Astrocyte (in vitro differentiated cells and primary cell): Measurements from ENCODE around the gene PDE11A. TPM values are rescaled to one million over a fixed set of nuclear protein-coding genes. Genes with fewer than 3 reads are reported as not detected.

ENCODE experiments used
- DNase-seq: peaks from one replicate; pipeline ENCODE4 v3.0.0-alpha.2; 2010; ENCODE audit warnings: low read depth
- FAIRE-seq: peaks from 2 replicates; lab custom pipeline; 2011; peaks lifted over from hg19 to GRCh38; lab: Jason Lieb, UNC
- H2AFZ ChIP-seq: 2 replicates; pipeline ENCODE4 v1.6.0; 2012; ENCODE audit warnings: low read depth, low read length, inconsistent platforms
- H3K27ac ChIP-seq: 2 replicates; pipeline ENCODE4 v1.5.1; 2011; ENCODE audit warnings: low read depth, low read length, inconsistent platforms
- H3K27me3 ChIP-seq: 2 replicates; pipeline ENCODE4 v1.6.0; 2011; ENCODE audit warnings: low read length, inconsistent platforms; ENCODE audit not compliant: insufficient read depth
- H3K36me3 ChIP-seq: 2 replicates; pipeline ENCODE4 v1.5.1; 2011; ENCODE audit warnings: low read length, inconsistent platforms; ENCODE audit not compliant: insufficient read depth
- H3K4me1 ChIP-seq: 2 replicates; pipeline ENCODE4 v1.5.1; 2011; ENCODE audit warnings: low read length, inconsistent platforms; ENCODE audit not compliant: insufficient read depth
- H3K4me2 ChIP-seq: 2 replicates; pipeline ENCODE4 v1.6.0; 2012; ENCODE audit warnings: low read length, inconsistent platforms
- H3K4me3 ChIP-seq: 2 replicates; pipeline ENCODE4 v1.5.1; 2011; ENCODE audit warnings: low read depth, mild to moderate bottlenecking, low read length, inconsistent platforms; ENCODE audit not compliant: insufficient read depth
- H3K79me2 ChIP-seq: 2 replicates; pipeline ENCODE4 v1.6.0; 2012; ENCODE audit warnings: mild to moderate bottlenecking, low read length, inconsistent platforms; ENCODE audit not compliant: insufficient read depth
- H3K9ac ChIP-seq: 2 replicates; pipeline ENCODE4 v1.6.0; 2012; ENCODE audit warnings: mild to moderate bottlenecking, low read length, inconsistent platforms
- H3K9me3 ChIP-seq: 2 replicates; pipeline ENCODE4 v1.5.1; 2012; ENCODE audit warnings: low read depth, mild to moderate bottlenecking, low read length, inconsistent platforms; ENCODE audit not compliant: insufficient read depth
- H4K20me1 ChIP-seq: 2 replicates; pipeline ENCODE4 v1.6.0; 2012; ENCODE audit warnings: low read length, inconsistent platforms; ENCODE audit not compliant: insufficient read depth
- H3K27ac Mint-ChIP-seq: one replicate; pipeline ENCODE4 v1.8.0; 2021; ENCODE audit warnings: mild to moderate bottlenecking, mixed read lengths; ENCODE audit not compliant: unreplicated experiment
- H3K27me3 Mint-ChIP-seq: one replicate; pipeline ENCODE4 v1.8.0; 2021; ENCODE audit warnings: low read depth, mixed read lengths; ENCODE audit not compliant: unreplicated experiment
- H3K36me3 Mint-ChIP-seq: one replicate; pipeline ENCODE4 v1.8.0; 2021; ENCODE audit warnings: low read depth, mixed read lengths; ENCODE audit not compliant: unreplicated experiment
- H3K4me1 Mint-ChIP-seq: one replicate; pipeline ENCODE4 v1.8.0; 2021; ENCODE audit warnings: low read depth, mixed read lengths; ENCODE audit not compliant: unreplicated experiment
- H3K4me3 Mint-ChIP-seq: one replicate; pipeline ENCODE4 v1.8.0; 2021; ENCODE audit warnings: mild to moderate bottlenecking, moderate library complexity, mixed read lengths; ENCODE audit not compliant: unreplicated experiment
- H3K9me3 Mint-ChIP-seq: one replicate; pipeline ENCODE4 v1.8.0; 2021; ENCODE audit warnings: mild to moderate bottlenecking, mixed read lengths; ENCODE audit not compliant: unreplicated experiment
- EZH2 ChIP-seq: IDR thresholded peaks from 2 replicates; pipeline ENCODE4 v1.6.1; 2012; ENCODE audit warnings: mild to moderate bottlenecking, low read length, inconsistent platforms; ENCODE audit not compliant: insufficient read depth
- total RNA-seq: library from RNA; stranded (reverse); gene quantifications from 2 replicates; pipeline ENCODE4 v1.2.1, GENCODE V29; 2021
- TF ChIP-seq, protein P1 (sequence below): IDR thresholded peaks from 2 replicates; pipeline ENCODE4 v1.5.1; 2011; ENCODE audit warnings: low read depth, mild to moderate bottlenecking, inconsistent platforms, low read length, moderate library complexity; ENCODE audit not compliant: insufficient read depth

PDE11A gene
- total RNA-seq, 1 donor from 2014 or later = 0.45 TPM

DNA sequence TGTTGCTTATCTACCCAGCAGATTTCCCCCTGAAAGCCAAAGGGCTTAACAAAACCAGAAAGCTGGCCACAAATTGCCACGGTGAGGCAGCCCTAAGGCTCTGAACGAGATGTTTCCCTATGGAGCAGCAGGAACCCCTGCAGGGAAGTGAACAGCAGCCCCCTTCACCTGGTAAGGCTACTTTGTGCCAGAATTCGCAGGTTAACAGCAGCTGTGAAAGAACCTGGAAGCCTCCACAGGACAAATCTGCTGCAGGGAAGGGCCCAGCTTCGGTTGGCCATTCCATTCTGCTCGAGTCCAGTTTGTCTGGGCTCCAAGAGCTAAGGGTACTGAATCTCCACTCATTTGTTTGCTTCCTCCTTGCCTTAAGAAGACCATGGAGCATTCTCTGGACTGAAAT is 175.3 kb downstream of the PDE11A start:
- no peak overlapping the region for H3K27ac Mint-ChIP-seq

GRCh38 chr2:177896587-177896986 is 176.0 kb downstream of the PDE11A start:
- H3K36me3 Mint-ChIP-seq = no peaks in the 10 kb centered on the region
- no peaks in the 10 kb centered on the region for H3K27me3 ChIP-seq

More for the DNA sequence above, 175.3 kb downstream of the PDE11A start:
- Histone ChIP-seq H3K4me2 (no peak overlapping the region), H3K27me3 (no peaks in the 10 kb centered on the region), H3K79me2 (no peaks in the 10 kb centered on the region), H3K27ac (no peak overlapping the region), H2AFZ (no peak overlapping the region), H3K4me3 (no peak overlapping the region), H4K20me1 (no peaks in the 10 kb centered on the region), H3K4me1 (no peaks in the 10 kb centered on the region), H3K9ac (no peak overlapping the region), H3K9me3 (no peaks in the 10 kb centered on the region), H3K36me3 (no peaks in the 10 kb centered on the region)
- TF ChIP-seq, protein P1, sequence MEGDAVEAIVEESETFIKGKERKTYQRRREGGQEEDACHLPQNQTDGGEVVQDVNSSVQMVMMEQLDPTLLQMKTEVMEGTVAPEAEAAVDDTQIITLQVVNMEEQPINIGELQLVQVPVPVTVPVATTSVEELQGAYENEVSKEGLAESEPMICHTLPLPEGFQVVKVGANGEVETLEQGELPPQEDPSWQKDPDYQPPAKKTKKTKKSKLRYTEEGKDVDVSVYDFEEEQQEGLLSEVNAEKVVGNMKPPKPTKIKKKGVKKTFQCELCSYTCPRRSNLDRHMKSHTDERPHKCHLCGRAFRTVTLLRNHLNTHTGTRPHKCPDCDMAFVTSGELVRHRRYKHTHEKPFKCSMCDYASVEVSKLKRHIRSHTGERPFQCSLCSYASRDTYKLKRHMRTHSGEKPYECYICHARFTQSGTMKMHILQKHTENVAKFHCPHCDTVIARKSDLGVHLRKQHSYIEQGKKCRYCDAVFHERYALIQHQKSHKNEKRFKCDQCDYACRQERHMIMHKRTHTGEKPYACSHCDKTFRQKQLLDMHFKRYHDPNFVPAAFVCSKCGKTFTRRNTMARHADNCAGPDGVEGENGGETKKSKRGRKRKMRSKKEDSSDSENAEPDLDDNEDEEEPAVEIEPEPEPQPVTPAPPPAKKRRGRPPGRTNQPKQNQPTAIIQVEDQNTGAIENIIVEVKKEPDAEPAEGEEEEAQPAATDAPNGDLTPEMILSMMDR = no peak
- TF ChIP-seq EZH2 = no peak
- H3K4me1 Mint-ChIP-seq = peaks cover 5% of the 10 kb centered on the region
- H3K36me3 Mint-ChIP-seq = no peaks in the 10 kb centered on the region
- no peak overlapping the region for H3K4me3 Mint-ChIP-seq
- DNase-seq (no peak), FAIRE-seq (no peak)
- no peaks in the 10 kb centered on the region for H3K9me3 Mint-ChIP-seq
- H3K27me3 Mint-ChIP-seq = no peaks in the 10 kb centered on the region

DNA sequence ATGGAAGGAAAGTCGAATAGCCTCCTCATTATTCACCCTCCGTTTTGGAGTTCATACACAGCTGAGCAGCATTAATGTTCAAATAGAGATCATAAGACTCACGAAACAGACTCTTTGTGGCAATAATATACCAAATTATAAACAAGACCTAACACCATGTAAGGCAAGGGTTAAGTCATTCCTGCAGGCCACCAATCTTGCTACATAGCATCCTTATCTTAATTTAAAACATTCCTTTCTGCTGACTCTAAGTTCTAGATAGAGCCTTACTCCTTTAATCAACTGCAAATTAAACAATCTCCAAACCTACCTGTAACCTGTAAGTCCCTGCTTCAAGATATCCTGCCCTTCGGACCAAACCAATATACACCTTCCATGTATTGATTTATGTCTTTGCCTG is 178.0 kb downstream of the PDE11A start:
- H3K27me3 ChIP-seq = no peaks in the 10 kb centered on the region
- no peak overlapping the region for H2AFZ ChIP-seq
- peak; percentile 50 for DNase-seq
- no peaks in the 10 kb centered on the region for H3K79me2 ChIP-seq
- H3K4me2 ChIP-seq = no peak overlapping the region
- no peaks in the 10 kb centered on the region for H3K9me3 Mint-ChIP-seq
- H3K4me1 ChIP-seq = no peaks in the 10 kb centered on the region
- H3K27ac ChIP-seq = no peak overlapping the region
- no peaks in the 10 kb centered on the region for H3K27me3 Mint-ChIP-seq
- no peak overlapping the region for H3K4me3 ChIP-seq
- no peaks in the 10 kb centered on the region for H3K36me3 Mint-ChIP-seq
- H3K9ac ChIP-seq = no peak overlapping the region
- no peaks in the 10 kb centered on the region for H3K9me3 ChIP-seq
- peaks cover 5% of the 10 kb centered on the region for H3K4me1 Mint-ChIP-seq
- H3K36me3 ChIP-seq = no peaks in the 10 kb centered on the region
- no peak overlapping the region for H3K27ac Mint-ChIP-seq
- TF ChIP-seq, protein P1 = no peak
- TF ChIP-seq EZH2 = no peak
- H3K4me3 Mint-ChIP-seq = no peak overlapping the region
- FAIRE-seq = no peak
- H4K20me1 ChIP-seq = no peaks in the 10 kb centered on the region

More at GRCh38 chr2:177896587-177896986, 176.0 kb downstream of the PDE11A start:
- Histone ChIP-seq H2AFZ (no peak overlapping the region), H3K9me3 (no peaks in the 10 kb centered on the region), H3K9ac (no peak overlapping the region), H3K4me1 (no peaks in the 10 kb centered on the region), H3K79me2 (no peaks in the 10 kb centered on the region), H3K27ac (no peak overlapping the region), H3K36me3 (no peaks in the 10 kb centered on the region), H3K4me2 (no peak overlapping the region), H3K4me3 (no peak overlapping the region), H4K20me1 (no peaks in the 10 kb centered on the region)
- TF ChIP-seq, protein P1 = no peak
- Mint-ChIP-seq H3K27ac (no peak overlapping the region), H3K9me3 (no peaks in the 10 kb centered on the region), H3K27me3 (no peaks in the 10 kb centered on the region), H3K4me1 (peaks cover 5% of the 10 kb centered on the region), H3K4me3 (no peak overlapping the region)
- FAIRE-seq (no peak), DNase-seq (no peak)
